Loucy (cell line): ENCODE data around the gene ZFP36.

Experiments
- CTCF ChIP-seq: fragments of 200-600 bp; sonication (generic); conservative IDR thresholded peaks from 2 replicates; pipeline ENCODE4 v1.5.1; 2014; ENCODE audit warnings: mild to moderate bottlenecking, antibody characterized with exemption, low read length
- EZH2phosphoT487 ChIP-seq: fragments of 200-600 bp; IDR thresholded peaks from 2 replicates; pipeline ENCODE4 v1.6.1; 2018; ENCODE audit warnings: antibody characterized with exemption, mild to moderate bottlenecking, moderate library complexity, borderline replicate concordance

GRCh38 chr19:39389631-39390414, 16.8 kb upstream of the ZFP36 start:
- TF ChIP-seq EZH2phosphoT487 (no peak), CTCF (no peak)
